Astrocyte (in vitro differentiated cells and primary cell): ENCODE results near the gene IL17RE.

ENCODE experiments used
- CTCF ChIP-seq: IDR thresholded peaks from 2 replicates; pipeline ENCODE4 v1.5.1; 2011; ENCODE audit warnings: low read depth, mild to moderate bottlenecking, inconsistent platforms, low read length, moderate library complexity; ENCODE audit not compliant: insufficient read depth
- EZH2 ChIP-seq: IDR thresholded peaks from 2 replicates; pipeline ENCODE4 v1.6.1; 2012; ENCODE audit warnings: mild to moderate bottlenecking, low read length, inconsistent platforms; ENCODE audit not compliant: insufficient read depth

DNA sequence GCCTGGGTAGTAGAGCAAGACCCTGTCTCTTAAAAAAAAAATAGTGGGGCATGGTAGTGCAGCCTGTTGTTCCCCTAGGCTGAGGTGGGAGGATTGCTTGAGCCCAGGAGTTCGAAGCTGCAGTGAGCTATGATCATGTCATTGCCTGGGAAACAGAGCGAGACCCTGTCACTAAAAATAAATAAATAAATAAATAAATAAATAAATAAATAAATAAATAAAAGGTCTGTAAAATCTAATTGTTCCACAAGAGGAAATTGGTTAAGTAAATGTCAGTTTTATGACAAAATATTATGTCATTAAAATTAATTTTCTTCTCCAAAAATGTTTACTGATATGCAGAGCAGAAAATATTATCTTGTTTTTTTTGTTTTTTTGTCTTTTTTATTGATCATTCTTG, 36.3 kb downstream of the IL17RE start:
- TF ChIP-seq CTCF (no peak), EZH2 (no peak)
